HepG2 (cell line): Measurements from ENCODE around the gene ZBTB45.

Experiments used
- NAIF1 ChIP-seq: sonication (generic); formaldehyde crosslinking; IDR thresholded peaks from 2 replicates; pipeline ENCODE4 v1.5.0; 2020; ENCODE audit warnings: mild to moderate bottlenecking, missing genetic modification reagents, borderline replicate concordance
- NR3C1 ChIP-seq: sonication (generic); formaldehyde crosslinking; IDR thresholded peaks from 2 replicates; pipeline ENCODE4 v1.4.0; 2020; ENCODE audit warnings: missing genetic modification reagents
- POLR2AphosphoS2 ChIP-seq: IDR thresholded peaks from 2 replicates; pipeline ENCODE4 v1.6.1; 2011; ENCODE audit warnings: low read depth, low read length, improper control_type of control experiment
- POLR2AphosphoS5 ChIP-seq: IDR thresholded peaks from 2 replicates; pipeline ENCODE4 v1.6.1; 2012; ENCODE audit warnings: low read depth, low read length
- STAG1 ChIP-seq: sonication (generic); formaldehyde crosslinking; IDR thresholded peaks from 2 replicates; pipeline ENCODE4 v1.4.0; 2020; ENCODE audit warnings: missing genetic modification reagents
- SUZ12 ChIP-seq: fragments of 150-350 bp; IDR thresholded peaks from 2 replicates; pipeline ENCODE4 v1.6.1; 2014; ENCODE audit warnings: low read depth, low read length
- ZNF138 ChIP-seq: sonication (generic); formaldehyde crosslinking; IDR thresholded peaks from 2 replicates; pipeline ENCODE4 v1.5.0; 2020; ENCODE audit warnings: mild to moderate bottlenecking, low read depth, missing genetic modification reagents
- ZSCAN20 ChIP-seq: sonication (generic); formaldehyde crosslinking; IDR thresholded peaks from 2 replicates; pipeline ENCODE4 v1.4.0; 2020; ENCODE audit warnings: missing genetic modification reagents, mild to moderate bottlenecking, borderline replicate concordance
- TF ChIP-seq, protein P1 (sequence below): sonication (generic); formaldehyde crosslinking; IDR thresholded peaks from 2 replicates; pipeline ENCODE4 v1.4.0; 2020; ENCODE audit warnings: missing genetic modification reagents

DNA sequence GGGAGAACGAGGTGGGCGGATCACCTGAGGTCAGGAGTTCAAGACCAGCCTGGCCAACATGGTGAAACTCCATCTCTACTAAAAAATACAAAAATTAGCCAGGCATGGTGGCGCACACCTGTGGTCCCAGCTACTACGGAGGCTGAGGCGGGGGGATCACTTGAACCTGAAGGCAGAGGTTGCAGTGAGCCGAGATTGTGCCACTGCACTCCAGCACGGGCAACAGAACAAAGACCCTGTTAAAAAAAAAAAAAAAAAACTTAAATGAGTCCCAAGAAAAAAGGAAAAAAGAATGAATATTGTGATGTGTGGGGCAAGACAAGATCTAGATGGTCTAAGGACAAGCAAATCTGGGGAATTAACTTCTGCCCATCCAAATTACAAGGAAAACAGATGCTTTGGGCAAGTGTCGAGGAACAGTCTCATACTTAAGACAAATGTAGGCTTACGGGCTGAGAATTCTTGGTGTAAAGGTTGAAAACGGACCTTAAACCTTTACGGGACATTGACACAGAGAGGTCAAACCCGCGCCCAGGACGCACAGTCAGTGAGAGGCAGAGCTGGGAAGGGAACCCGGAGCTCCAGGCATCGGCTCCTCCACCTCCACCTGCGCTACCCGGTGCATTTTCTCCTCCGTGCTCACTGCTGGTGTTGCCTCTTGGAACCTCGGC, 53.4 kb downstream of the ZBTB45 start:
- TF ChIP-seq ZSCAN20 (CRISPR knock-in tag) (no peak), SUZ12 (no peak), POLR2AphosphoS2 (no peak), STAG1 (CRISPR knock-in tag) (no peak), ZNF138 (no peak), POLR2AphosphoS5 (no peak), NAIF1 (no peak), NR3C1 (CRISPR knock-in tag) (no peak)
- TF ChIP-seq, protein P1, sequence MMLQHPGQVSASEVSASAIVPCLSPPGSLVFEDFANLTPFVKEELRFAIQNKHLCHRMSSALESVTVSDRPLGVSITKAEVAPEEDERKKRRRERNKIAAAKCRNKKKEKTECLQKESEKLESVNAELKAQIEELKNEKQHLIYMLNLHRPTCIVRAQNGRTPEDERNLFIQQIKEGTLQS (CRISPR knock-in tag): no peak
